Neuron (in vitro differentiated cells): ENCODE data around the gene NDUFAF8.

ENCODE experiments used
- H2AFZ ChIP-seq: one replicate; pipeline ENCODE4 v1.6.1; 2013; ENCODE audit warnings: low read depth, mild to moderate bottlenecking, inconsistent platforms, low read length, moderate library complexity
- H3K27me3 ChIP-seq: one replicate; pipeline ENCODE4 v1.6.1; 2013; ENCODE audit warnings: low read length; ENCODE audit not compliant: insufficient read depth
- H3K36me3 ChIP-seq: one replicate; pipeline ENCODE4 v1.6.1; 2013; ENCODE audit warnings: low read length; ENCODE audit not compliant: insufficient read depth
- H3K4me1 ChIP-seq: one replicate; pipeline ENCODE4 v1.6.1; 2013; ENCODE audit warnings: low read length; ENCODE audit not compliant: insufficient read depth
- H3K4me3 ChIP-seq: 2 replicates; pipeline ENCODE4 v1.5.1; 2013; ENCODE audit warnings: mild to moderate bottlenecking, low read length, moderate library complexity
- H3K9me3 ChIP-seq: one replicate; pipeline ENCODE4 v1.6.1; 2013; ENCODE audit warnings: low read length

NDUFAF8 gene

DNA sequence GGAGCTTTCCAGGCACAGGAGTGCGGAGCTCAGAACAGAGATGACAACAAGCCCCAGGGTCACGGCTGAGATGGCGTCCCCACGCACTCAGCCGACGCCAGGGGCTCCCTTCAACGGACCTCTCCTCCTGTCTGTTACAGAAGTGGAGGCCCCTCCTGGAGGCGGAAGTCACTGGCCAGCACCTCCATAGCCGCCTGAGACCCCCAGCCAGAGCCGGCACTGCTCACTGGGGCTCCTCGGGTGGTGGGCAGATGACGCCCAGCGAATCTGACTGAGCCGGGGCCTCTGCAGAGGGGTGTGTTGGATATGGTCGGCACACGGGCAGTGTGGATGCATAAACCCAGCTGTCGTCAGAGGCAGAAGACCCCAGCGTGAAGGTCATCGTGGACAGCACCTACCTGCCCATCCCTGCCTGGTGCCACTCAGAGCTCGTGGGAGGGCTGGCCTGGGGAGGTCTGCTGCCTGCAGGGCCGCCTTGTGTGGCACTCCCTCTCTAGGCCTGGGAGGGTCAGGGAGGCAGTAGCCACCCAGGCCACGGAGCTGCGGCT lies 20.0 kb downstream of the NDUFAF8 start:
- Histone ChIP-seq H3K9me3 (no peaks in the 10 kb centered on the region), H3K4me3 (no peak overlapping the region), H3K36me3 (peaks cover 25% of the 10 kb centered on the region), H3K4me1 (peaks cover 2% of the 10 kb centered on the region), H3K27me3 (no peaks in the 10 kb centered on the region), H2AFZ (no peak overlapping the region)

DNA sequence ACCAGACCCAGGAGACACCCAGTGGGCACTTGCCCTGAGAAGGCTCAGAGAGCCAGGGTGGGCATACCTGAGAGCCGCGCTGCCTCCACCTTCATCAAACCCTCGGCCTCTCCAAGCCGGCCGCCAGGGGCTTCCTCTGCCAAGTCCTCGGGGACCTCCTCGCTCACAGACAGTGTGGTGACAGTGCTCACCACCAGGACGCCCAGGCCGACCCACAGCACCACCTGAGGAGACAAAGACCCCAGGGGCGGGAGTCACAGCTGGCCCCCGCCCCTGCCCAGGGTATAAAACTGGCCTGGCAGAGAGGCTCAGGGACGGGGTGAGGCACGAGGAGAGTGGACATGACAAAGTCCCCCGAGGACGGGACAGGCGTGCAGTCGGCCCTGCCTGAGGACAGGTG lies 21.1 kb downstream of the NDUFAF8 start:
- Histone ChIP-seq H3K4me3 (no peak overlapping the region), H3K36me3 (peaks cover 31% of the 10 kb centered on the region), H2AFZ (no peak overlapping the region), H3K27me3 (no peaks in the 10 kb centered on the region), H3K9me3 (no peaks in the 10 kb centered on the region), H3K4me1 (peaks cover under 1% of the 10 kb centered on the region)

DNA sequence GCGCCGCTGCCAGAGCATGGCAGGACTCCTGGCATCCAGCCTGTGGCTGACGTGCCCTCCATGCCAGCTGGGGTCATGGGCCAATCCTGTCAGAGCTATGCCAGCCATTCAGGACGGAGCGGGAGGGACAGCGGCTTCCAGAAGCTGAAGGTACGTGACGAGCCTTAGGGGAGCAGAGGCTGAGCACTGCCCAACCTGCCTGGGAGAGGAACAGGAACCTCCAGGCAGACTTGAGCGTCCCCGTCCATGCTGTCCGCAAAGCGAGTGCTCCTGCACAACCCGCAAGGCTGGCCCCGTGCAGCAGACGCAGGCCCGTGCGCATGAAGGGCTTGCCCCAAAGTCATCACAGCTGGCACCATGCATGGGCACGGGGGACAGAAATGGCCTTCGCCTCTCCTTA lies 21.5 kb downstream of the NDUFAF8 start:
- Histone ChIP-seq H3K27me3 (no peaks in the 10 kb centered on the region), H3K4me1 (no peaks in the 10 kb centered on the region), H3K36me3 (peaks cover 35% of the 10 kb centered on the region), H3K4me3 (no peak overlapping the region), H3K9me3 (no peaks in the 10 kb centered on the region), H2AFZ (no peak overlapping the region)

DNA sequence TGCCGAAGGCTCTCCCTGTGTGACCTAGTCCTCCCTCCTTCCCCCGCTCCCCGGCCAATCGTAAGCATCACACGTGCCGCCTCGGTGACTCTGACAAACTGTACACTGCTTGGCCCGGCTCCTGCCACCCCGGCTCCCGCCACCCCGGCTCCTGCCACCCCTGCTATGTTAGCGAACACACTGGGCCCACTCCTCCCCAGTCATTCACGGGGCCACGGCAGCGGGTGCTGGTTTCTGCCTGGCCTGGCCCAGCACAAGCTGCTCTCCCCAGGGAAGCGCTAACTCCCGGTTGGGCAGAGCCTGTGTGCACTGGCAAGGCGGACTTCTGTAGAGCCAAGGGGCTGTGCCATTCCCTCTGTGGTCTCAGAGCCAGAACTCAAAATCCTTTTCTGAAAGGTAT lies 22.0 kb downstream of the NDUFAF8 start:
- no peaks in the 10 kb centered on the region for H3K27me3 ChIP-seq
- no peak overlapping the region for H3K4me3 ChIP-seq
- H3K36me3 ChIP-seq, result peaks cover 39% of the 10 kb centered on the region
- H3K4me1 ChIP-seq, result no peaks in the 10 kb centered on the region
- H3K9me3 ChIP-seq, result no peaks in the 10 kb centered on the region
- no peak overlapping the region for H2AFZ ChIP-seq

DNA sequence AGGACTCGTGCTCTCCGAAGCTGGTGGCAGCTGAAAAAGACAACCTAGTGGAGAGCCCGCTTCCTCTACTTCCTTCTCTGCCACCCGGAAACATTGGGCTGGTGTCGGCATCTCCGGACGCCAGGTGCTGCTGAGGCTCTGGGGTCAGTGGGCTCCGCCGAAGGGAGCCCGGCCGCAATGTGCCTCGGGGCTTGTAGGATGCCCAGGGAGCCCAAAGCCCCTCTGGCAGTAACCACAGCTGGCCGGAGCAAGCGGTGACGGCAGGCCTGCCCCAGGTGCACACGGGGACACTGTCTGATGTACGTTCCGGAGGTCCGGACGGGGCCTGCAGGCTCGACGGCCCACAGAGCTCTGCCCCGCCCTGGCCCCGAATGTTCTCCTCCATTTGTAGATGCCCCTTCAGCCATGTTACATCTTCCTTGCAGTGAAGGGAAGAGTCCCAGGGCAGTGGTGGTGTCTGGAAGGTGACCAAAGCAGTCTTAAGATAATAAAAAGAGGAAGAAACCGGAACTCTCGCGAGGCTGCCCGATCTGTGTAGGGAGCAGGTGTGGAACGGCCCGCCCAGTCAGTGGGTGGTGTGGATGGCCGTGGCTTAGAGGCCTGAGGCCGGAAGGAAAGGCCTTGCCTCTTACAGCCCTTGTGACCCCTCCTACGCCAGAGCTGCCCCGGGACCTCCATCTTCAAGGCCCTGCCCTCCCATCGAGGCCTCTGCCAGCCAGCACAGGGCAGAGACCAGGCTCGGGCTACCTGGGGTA lies 22.6 kb downstream of the NDUFAF8 start:
- Histone ChIP-seq H3K27me3 (no peaks in the 10 kb centered on the region), H3K4me3 (no peak overlapping the region), H3K9me3 (no peaks in the 10 kb centered on the region), H3K36me3 (peaks cover 40% of the 10 kb centered on the region), H2AFZ (no peak overlapping the region), H3K4me1 (no peaks in the 10 kb centered on the region)

DNA sequence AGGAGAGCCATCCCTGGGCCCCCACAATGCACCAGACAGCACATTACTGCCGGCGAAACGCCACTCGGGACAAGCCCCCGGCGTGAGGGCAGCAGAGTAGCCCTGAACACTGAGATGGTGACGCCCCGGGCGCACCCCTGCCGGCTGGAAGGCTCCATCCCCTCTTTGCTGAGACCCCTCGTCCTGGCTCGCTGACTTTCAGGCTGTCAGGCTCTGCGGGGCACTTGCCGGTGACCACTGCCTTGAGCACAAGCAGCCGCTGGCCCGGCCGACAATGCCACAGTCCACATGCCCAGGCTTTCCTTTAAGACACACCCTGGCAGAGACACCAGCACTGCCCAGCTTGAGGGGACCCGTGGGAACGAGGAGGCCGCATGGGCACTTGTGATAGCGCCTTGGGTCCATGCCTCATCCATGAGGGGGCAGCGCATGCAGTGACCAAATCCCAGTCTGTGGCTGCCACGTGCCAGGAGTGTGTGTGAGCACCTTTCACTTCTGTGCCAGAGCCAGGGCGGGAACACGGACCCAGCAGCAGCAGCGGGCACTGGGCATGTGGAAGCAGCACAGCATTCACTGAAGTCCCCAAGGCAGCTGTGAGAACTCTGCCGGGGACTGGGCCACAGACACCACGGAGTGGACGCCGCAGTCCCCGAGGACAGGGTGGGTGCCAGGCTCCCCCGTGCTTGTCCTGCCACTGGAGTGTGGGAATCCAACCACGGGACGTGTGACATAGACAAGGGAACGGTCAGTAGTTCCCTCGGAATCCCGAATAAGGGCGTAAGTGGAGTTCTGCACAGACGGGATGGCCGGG lies 24.5 kb downstream of the NDUFAF8 start:
- Histone ChIP-seq H3K4me1 (no peaks in the 10 kb centered on the region), H2AFZ (no peak overlapping the region), H3K4me3 (no peak overlapping the region), H3K27me3 (no peaks in the 10 kb centered on the region), H3K9me3 (no peaks in the 10 kb centered on the region), H3K36me3 (peaks cover 43% of the 10 kb centered on the region)

DNA sequence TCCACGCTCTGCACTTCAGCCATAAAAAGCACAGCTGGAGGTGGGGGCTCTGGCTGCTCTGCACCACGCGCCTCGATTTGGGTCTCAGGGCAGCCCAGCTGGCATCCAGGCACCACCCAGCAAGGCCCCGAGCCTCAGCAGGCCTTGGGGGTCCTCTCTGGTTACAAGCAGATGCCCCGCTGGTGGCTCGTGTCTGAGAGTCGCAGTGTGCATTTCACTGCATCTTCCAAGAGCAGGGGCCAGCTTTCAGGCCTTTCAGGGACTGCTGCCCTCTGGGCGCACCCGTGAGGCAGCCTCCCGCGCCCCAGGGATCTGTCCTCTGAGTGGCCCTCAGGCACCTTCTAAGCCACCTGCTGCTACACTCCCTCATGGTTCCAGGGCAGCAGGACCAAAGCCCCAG lies 25.5 kb downstream of the NDUFAF8 start:
- H3K4me1 ChIP-seq, result no peaks in the 10 kb centered on the region

DNA sequence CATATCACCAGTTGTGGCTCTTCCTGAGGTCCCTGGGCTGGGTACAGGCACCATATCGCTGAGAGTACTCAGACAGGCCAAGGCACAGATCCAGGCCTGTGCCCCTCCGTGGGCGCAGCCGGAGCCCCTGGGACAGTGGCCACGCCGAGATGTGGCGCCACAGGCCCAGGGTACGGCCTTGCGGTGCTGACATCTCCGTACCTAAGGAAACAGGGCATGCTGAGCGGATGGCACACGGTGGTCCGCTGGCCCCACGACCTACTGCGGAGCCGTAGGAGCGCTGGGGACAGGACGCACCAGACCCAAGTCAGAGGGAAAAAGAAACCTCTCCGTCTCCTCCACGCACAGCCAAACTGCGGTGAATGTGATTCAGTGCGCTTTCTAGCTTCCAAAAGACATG lies 26.5 kb downstream of the NDUFAF8 start:
- Histone ChIP-seq H3K36me3 (peaks cover 38% of the 10 kb centered on the region), H3K9me3 (no peaks in the 10 kb centered on the region)

More for the DNA sequence above, 25.5 kb downstream of the NDUFAF8 start:
- Histone ChIP-seq H2AFZ (no peak overlapping the region), H3K9me3 (no peaks in the 10 kb centered on the region), H3K36me3 (peaks cover 40% of the 10 kb centered on the region), H3K4me3 (no peak overlapping the region), H3K27me3 (no peaks in the 10 kb centered on the region)

DNA sequence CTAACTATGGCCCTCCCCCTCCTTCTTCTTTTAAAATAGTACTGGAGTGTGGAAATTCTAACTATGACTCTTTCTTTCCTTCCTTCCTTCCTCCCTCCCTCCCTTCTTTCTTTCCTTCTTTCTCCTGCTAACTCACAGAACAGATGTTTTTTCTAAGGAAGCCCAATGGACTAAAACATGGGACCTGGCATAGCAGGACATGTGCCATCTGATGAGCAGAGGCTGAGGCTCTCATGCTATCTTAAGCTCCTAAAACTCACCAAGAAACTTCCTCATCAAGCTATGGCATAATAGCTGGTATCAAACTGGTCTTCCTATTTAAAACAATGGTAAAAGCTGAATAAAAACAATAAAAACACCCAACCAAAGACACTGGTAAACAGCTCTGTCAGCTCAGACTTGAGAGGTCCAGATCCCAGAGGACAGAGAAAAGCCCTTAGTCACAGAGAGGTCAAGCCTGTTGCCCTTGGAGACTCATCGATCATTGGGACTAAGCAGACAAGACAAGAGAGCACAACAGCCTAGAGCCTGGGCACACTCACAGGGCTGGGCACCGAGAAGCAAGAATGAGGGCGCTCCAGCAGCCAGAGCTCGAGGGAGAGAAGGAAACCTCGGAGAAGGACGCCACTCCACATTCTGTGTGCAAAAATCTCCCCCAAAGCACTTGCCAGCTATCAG lies 28.4 kb downstream of the NDUFAF8 start:
- H3K9me3 ChIP-seq, result no peaks in the 10 kb centered on the region
- H2AFZ ChIP-seq, result no peak overlapping the region
- no peak overlapping the region for H3K4me3 ChIP-seq
- no peaks in the 10 kb centered on the region for H3K27me3 ChIP-seq
- peaks cover 36% of the 10 kb centered on the region for H3K36me3 ChIP-seq
- H3K4me1 ChIP-seq, result no peaks in the 10 kb centered on the region

More for the DNA sequence above, 26.5 kb downstream of the NDUFAF8 start:
- Histone ChIP-seq H3K4me3 (no peak overlapping the region), H3K4me1 (no peaks in the 10 kb centered on the region), H3K27me3 (no peaks in the 10 kb centered on the region), H2AFZ (no peak overlapping the region)

DNA sequence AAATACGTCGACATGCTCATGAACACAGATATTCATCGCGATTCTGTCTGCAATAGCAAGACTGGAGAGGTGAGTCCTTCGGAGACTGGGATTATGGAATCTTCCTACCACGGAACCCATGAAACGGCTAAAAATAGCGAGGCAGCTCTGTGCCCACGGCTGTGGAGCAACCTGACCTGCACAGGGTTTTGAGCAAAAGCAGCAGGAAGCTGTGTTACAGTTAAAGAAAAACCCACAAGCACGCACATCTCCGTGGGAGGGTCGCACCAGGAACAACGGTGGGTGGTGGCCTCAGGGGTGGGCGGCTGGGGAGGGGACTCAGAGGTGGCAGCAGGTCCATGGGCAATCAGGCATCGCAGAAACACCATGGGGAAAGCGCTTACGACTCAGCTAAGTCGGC lies 31.2 kb downstream of the NDUFAF8 start:
- Histone ChIP-seq H3K27me3 (no peaks in the 10 kb centered on the region), H3K4me1 (no peaks in the 10 kb centered on the region), H3K9me3 (no peaks in the 10 kb centered on the region), H2AFZ (no peak overlapping the region), H3K36me3 (peaks cover 53% of the 10 kb centered on the region), H3K4me3 (no peak overlapping the region)

DNA sequence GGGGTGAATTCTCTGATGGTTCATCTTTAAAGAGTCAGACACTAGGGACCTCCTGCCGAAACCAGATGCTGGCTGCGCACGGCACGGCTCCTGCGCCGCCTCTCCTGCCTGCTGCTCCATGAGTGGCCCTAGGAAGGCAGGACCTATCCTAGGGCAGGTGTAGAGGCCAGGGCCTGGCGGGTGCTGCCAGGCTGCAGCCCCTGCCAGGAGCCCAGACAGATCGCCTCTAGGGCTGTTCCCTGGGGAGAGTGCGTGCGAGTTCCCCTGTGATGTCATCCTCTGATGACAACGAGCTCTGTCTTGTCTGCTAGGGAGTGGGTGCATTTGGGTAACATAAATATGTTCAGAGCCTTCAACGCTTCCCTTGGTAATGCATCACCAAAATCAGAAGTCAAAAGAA lies 32.1 kb downstream of the NDUFAF8 start:
- Histone ChIP-seq H3K36me3 (peaks cover 51% of the 10 kb centered on the region), H3K27me3 (no peaks in the 10 kb centered on the region), H3K4me1 (no peaks in the 10 kb centered on the region), H3K4me3 (no peak overlapping the region), H3K9me3 (no peaks in the 10 kb centered on the region), H2AFZ (no peak overlapping the region)

DNA sequence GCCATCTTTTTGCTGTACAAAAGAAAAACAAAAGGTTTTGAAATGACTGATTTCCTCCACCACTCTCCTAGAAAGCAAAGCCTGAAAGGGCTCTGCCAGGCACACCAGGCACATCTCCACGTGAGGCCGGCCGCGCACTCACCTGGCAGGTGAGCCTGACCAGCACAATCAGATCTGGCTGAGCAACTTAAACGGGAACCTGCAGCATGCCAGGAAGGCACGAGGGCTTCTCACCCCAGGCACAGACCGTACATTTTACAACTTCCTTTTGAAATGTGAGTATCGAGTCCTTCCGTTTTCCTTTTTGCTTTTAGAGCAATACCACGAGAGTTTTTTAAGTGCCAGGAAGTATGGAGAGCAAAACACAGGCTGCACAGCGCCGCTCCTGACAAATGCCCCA lies 33.5 kb downstream of the NDUFAF8 start:
- no peaks in the 10 kb centered on the region for H3K9me3 ChIP-seq
- H3K4me3 ChIP-seq, result no peak overlapping the region
- H3K27me3 ChIP-seq, result no peaks in the 10 kb centered on the region
- no peak overlapping the region for H2AFZ ChIP-seq
- peaks cover 63% of the 10 kb centered on the region for H3K36me3 ChIP-seq
- no peaks in the 10 kb centered on the region for H3K4me1 ChIP-seq
